ENCODE data around the gene HOXD9. TPM values are rescaled to one million over a fixed set of nuclear protein-coding genes. Genes with fewer than 3 reads are reported as not detected.

Gene HOXD9
- total RNA-seq, 2 experiments from 2014 or later = not detected

DNA sequence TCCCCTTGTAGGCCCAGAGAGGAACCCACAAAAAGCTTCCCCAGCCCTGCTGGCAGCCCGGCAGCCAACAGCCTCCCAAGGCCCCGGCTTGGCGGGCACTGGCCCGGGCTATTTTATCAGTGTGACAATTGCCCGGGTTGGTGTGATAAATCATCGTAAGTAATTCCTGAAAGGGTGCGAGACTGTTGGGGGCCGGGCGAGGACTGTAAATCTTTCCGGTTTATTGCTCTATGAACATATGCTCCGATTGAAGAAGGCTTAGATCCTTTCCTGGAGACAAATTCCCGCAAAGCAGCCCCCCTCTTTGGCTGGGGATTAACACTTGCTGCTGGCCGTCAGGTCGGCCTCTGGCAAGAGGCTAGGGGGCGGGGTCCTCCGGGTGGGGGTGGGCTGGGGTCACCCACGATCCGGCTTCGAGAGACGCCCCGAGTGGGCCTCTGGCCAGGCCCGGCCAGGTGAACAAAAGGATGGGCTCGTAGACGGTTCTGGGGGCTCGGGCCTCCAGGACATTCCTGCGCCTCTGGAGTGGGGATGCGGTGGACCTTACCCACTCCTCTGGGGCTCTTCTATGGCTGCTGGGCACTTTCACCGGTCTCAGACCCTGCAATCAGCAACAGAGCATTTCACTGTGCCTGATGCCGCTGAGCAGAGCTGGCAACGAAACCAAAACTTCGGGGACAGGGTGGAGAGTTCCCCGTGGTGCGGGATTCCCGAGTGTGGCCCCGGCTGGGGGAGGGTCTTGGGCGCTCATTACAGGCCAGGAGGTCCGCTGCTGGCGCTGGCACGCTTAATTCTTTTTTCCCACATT, 36.5 kb downstream of the HOXD9 start:
- Histone ChIP-seq H3K4me3 (ENCODE audit: low read depth, low read length, poor library complexity, severe bottlenecking) (no peak overlapping the region), H2AFZ (ENCODE audit: low read length) (no peak overlapping the region), H3K9me2 (ENCODE audit: insufficient read depth, low read length) (no peaks in the 10 kb centered on the region), H3K4me2 (ENCODE audit: low read length) (no peak overlapping the region), H3K79me2 (ENCODE audit: insufficient read depth, low read depth, low read length) (no peaks in the 10 kb centered on the region), H3K27ac (ENCODE audit: low read depth, low read length, poor library complexity, severe bottlenecking) (no peak overlapping the region), H3K4me1 (ENCODE audit: insufficient read depth, low read length, poor library complexity, severe bottlenecking) (no peaks in the 10 kb centered on the region), H3K9me3 (ENCODE audit: low read length) (no peaks in the 10 kb centered on the region), H3K36me3 (ENCODE audit: insufficient read depth, low read length) (no peaks in the 10 kb centered on the region), H4K20me1 (ENCODE audit: insufficient read depth, low read length) (no peaks in the 10 kb centered on the region)
- intact Hi-C loops (cut with micrococcal nuclease; ENCODE audit: unreplicated experiment) = no loop called here
- TF ChIP-seq, protein P1, sequence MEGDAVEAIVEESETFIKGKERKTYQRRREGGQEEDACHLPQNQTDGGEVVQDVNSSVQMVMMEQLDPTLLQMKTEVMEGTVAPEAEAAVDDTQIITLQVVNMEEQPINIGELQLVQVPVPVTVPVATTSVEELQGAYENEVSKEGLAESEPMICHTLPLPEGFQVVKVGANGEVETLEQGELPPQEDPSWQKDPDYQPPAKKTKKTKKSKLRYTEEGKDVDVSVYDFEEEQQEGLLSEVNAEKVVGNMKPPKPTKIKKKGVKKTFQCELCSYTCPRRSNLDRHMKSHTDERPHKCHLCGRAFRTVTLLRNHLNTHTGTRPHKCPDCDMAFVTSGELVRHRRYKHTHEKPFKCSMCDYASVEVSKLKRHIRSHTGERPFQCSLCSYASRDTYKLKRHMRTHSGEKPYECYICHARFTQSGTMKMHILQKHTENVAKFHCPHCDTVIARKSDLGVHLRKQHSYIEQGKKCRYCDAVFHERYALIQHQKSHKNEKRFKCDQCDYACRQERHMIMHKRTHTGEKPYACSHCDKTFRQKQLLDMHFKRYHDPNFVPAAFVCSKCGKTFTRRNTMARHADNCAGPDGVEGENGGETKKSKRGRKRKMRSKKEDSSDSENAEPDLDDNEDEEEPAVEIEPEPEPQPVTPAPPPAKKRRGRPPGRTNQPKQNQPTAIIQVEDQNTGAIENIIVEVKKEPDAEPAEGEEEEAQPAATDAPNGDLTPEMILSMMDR (conservative IDR thresholded peaks at IDR 0.05; ENCODE audit: low read length) = no peak
- TF ChIP-seq EZH2phosphoT487 (IDR thresholded peaks at IDR 0.05; ENCODE audit: borderline replicate concordance, low read depth, low read length) = no peak
- ChIA-PET POLR2A (no interaction called here), CTCF (ENCODE audit: unreplicated experiment) (no interaction called here)
- BruUV-seq (replicated peaks) = no TSS peak
- DNase-seq (ENCODE audit: low spot score) = no peak

DNA sequence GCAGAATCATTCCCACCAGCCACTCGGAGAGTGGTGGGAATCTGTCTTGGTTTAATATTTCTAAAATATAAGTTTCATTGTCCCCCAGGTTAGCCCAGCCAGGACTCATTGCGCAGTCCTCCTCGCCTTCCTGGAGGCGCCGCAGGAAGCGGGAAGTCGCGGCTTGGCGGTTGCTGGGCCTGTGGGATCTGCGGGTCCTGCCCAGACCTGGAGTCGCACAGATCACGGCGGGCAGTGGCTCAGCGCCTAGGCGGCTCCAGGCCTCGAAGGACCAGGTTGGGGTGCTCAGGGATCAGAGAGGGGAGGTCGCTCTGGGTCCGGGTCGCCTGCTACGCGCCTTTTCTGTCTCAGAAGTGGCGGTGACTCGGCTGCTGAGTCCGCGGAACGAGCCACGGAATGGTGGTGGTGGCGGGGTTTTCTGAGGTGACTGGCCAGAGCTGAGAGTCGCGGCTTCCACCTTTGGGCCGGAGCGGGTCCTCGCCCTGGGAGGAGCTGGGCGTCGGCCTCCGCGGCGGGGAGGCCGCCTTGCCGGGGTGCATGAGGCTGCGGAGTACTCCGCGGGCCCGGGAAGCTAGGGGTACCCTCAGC, 37.2 kb downstream of the HOXD9 start:
- DNase-seq (ENCODE audit: low spot score) = no peak
- Histone ChIP-seq H3K4me1 (ENCODE audit: insufficient read depth, low read length, poor library complexity, severe bottlenecking) (no peaks in the 10 kb centered on the region), H3K9me2 (ENCODE audit: insufficient read depth, low read length) (no peaks in the 10 kb centered on the region), H3K4me3 (ENCODE audit: low read depth, low read length, poor library complexity, severe bottlenecking) (no peak overlapping the region), H2AFZ (ENCODE audit: low read length) (no peak overlapping the region), H3K27ac (ENCODE audit: low read depth, low read length, poor library complexity, severe bottlenecking) (no peak overlapping the region), H3K36me3 (ENCODE audit: insufficient read depth, low read length) (no peaks in the 10 kb centered on the region), H3K4me2 (ENCODE audit: low read length) (no peak overlapping the region), H4K20me1 (ENCODE audit: insufficient read depth, low read length) (no peaks in the 10 kb centered on the region), H3K9me3 (ENCODE audit: low read length) (no peaks in the 10 kb centered on the region), H3K79me2 (ENCODE audit: insufficient read depth, low read depth, low read length) (no peaks in the 10 kb centered on the region)
- intact Hi-C loops (cut with micrococcal nuclease; ENCODE audit: unreplicated experiment) = no loop called here
- ChIA-PET POLR2A (no interaction called here), CTCF (ENCODE audit: unreplicated experiment) (no interaction called here)
- no TSS peak for BruUV-seq (replicated peaks)
- TF ChIP-seq, protein P1 (conservative IDR thresholded peaks at IDR 0.05; ENCODE audit: low read length) = no peak
- no peak for TF ChIP-seq EZH2phosphoT487 (IDR thresholded peaks at IDR 0.05; ENCODE audit: borderline replicate concordance, low read depth, low read length)
